ENCODE results near the gene AKR1B1.
"Not testable (repeated sequence)": the region's sequence is repeated elsewhere in the genome, so short reads cannot be mapped to it uniquely, and the experiment has no call there.

AKR1B1 gene

GRCh38 chr7:134458806-134459698, at the start of gene AKR1B1:
Gene AKR1B1, minus strand, starts transcription at chr7:134459100. Its CDS starts 38 bp downstream, at chr7:134459062.
- H3K27ac ChIP-seq (ENCODE audit: low read depth, low read length): peak within 1 kb of the TSS; percentile 57
- no peaks in the 10 kb centered on the region for H3K9me3 ChIP-seq (ENCODE audit: control insufficient read depth in 1 of 2, low read length in 2 of 2)
- peaks cover 0 to 2% of the 10 kb centered on the region in 2 donors for H3K27me3 ChIP-seq (ENCODE audit: control insufficient read depth in 1 of 2, insufficient read depth in 2 of 2, low read length in 2 of 2)
- H3K4me1 ChIP-seq (ENCODE audit: control insufficient read depth in 1 of 2, insufficient read depth in 2 of 2, low read length in 2 of 2): peaks cover 10 to 19% of the 10 kb centered on the region in 2 donors
- peak within 1 kb of the TSS; percentile 59 to 68 for H3K9ac ChIP-seq (ENCODE audit: low read depth in 1 of 2, low read length in 2 of 2)
- H3K4me3 ChIP-seq (ENCODE audit: low read depth in 1 of 2, low read length in 2 of 2): peak within 1 kb of the TSS; percentile 74 to 84
- H3K36me3 ChIP-seq (ENCODE audit: control insufficient read depth in 1 of 2, insufficient read depth in 2 of 2, low read length in 2 of 2): no peaks in the 10 kb centered on the region

- no peaks in the 10 kb centered on the region for H3K36me3 ChIP-seq (ENCODE audit: control insufficient read depth in 1 of 2, insufficient read depth in 2 of 2, low read length in 2 of 2)
- H3K9ac ChIP-seq (ENCODE audit: low read depth in 1 of 2, low read length in 2 of 2): no peak overlapping the region
- no peak overlapping the region for H3K27ac ChIP-seq (ENCODE audit: low read depth, low read length)
- no peaks in the 10 kb centered on the region for H3K9me3 ChIP-seq (ENCODE audit: control insufficient read depth in 1 of 2, low read length in 2 of 2)
- H3K27me3 ChIP-seq (ENCODE audit: control insufficient read depth in 1 of 2, insufficient read depth in 2 of 2, low read length in 2 of 2): no peaks in the 10 kb centered on the region
- H3K4me1 ChIP-seq (ENCODE audit: control insufficient read depth in 1 of 2, insufficient read depth in 2 of 2, low read length in 2 of 2): no peaks in the 10 kb centered on the region
- no peak overlapping the region for H3K4me3 ChIP-seq (ENCODE audit: low read depth in 1 of 2, low read length in 2 of 2)
Measured at GRCh38 chr7:134505856-134506255, 47.0 kb upstream of the AKR1B1 start.

GRCh38 chr7:134504660-134505164, 45.8 kb upstream of the AKR1B1 start:
- Histone ChIP-seq H3K27ac (ENCODE audit: low read depth, low read length) (no peak overlapping the region), H3K27me3 (ENCODE audit: control insufficient read depth in 1 of 2, insufficient read depth in 2 of 2, low read length in 2 of 2) (no peaks in the 10 kb centered on the region), H3K9ac (ENCODE audit: low read depth in 1 of 2, low read length in 2 of 2) (no peak overlapping the region), H3K4me3 (ENCODE audit: low read depth in 1 of 2, low read length in 2 of 2) (no peak overlapping the region), H3K4me1 (ENCODE audit: control insufficient read depth in 1 of 2, insufficient read depth in 2 of 2, low read length in 2 of 2) (no peaks in the 10 kb centered on the region), H3K36me3 (ENCODE audit: control insufficient read depth in 1 of 2, insufficient read depth in 2 of 2, low read length in 2 of 2) (no peaks in the 10 kb centered on the region), H3K9me3 (ENCODE audit: control insufficient read depth in 1 of 2, low read length in 2 of 2) (no peaks in the 10 kb centered on the region)

GRCh38 chr7:134502463-134503371, 43.8 kb upstream of the AKR1B1 start:
- H3K27ac ChIP-seq (ENCODE audit: low read depth, low read length): no peak overlapping the region
- no peaks in the 10 kb centered on the region for H3K4me1 ChIP-seq (ENCODE audit: control insufficient read depth in 1 of 2, insufficient read depth in 2 of 2, low read length in 2 of 2)
- H3K9ac ChIP-seq (ENCODE audit: low read depth in 1 of 2, low read length in 2 of 2): no peak overlapping the region
- no peaks in the 10 kb centered on the region for H3K27me3 ChIP-seq (ENCODE audit: control insufficient read depth in 1 of 2, insufficient read depth in 2 of 2, low read length in 2 of 2)
- H3K9me3 ChIP-seq (ENCODE audit: control insufficient read depth in 1 of 2, low read length in 2 of 2): no peaks in the 10 kb centered on the region
- no peak overlapping the region for H3K4me3 ChIP-seq (ENCODE audit: low read depth in 1 of 2, low read length in 2 of 2)
- H3K36me3 ChIP-seq (ENCODE audit: control insufficient read depth in 1 of 2, insufficient read depth in 2 of 2, low read length in 2 of 2): no peaks in the 10 kb centered on the region

GRCh38 chr7:134500982-134501381, 42.1 kb upstream of the AKR1B1 start:
- Histone ChIP-seq H3K27me3 (ENCODE audit: control insufficient read depth in 1 of 2, insufficient read depth in 2 of 2, low read length in 2 of 2) (no peaks in the 10 kb centered on the region), H3K36me3 (ENCODE audit: control insufficient read depth in 1 of 2, insufficient read depth in 2 of 2, low read length in 2 of 2) (no peaks in the 10 kb centered on the region), H3K9me3 (ENCODE audit: control insufficient read depth in 1 of 2, low read length in 2 of 2) (no peaks in the 10 kb centered on the region), H3K27ac (ENCODE audit: low read depth, low read length) (no peak overlapping the region), H3K4me1 (ENCODE audit: control insufficient read depth in 1 of 2, insufficient read depth in 2 of 2, low read length in 2 of 2) (no peaks in the 10 kb centered on the region), H3K4me3 (ENCODE audit: low read depth in 1 of 2, low read length in 2 of 2) (no peak overlapping the region), H3K9ac (ENCODE audit: low read depth in 1 of 2, low read length in 2 of 2) (no peak overlapping the region)

- H3K27me3 ChIP-seq (ENCODE audit: control insufficient read depth in 1 of 2, insufficient read depth in 2 of 2, low read length in 2 of 2): no peaks in the 10 kb centered on the region
- no peak overlapping the region for H3K27ac ChIP-seq (ENCODE audit: low read depth, low read length)
- no peaks in the 10 kb centered on the region for H3K9me3 ChIP-seq (ENCODE audit: control insufficient read depth in 1 of 2, low read length in 2 of 2)
- no peak overlapping the region for H3K4me3 ChIP-seq (ENCODE audit: low read depth in 1 of 2, low read length in 2 of 2)
- H3K36me3 ChIP-seq (ENCODE audit: control insufficient read depth in 1 of 2, insufficient read depth in 2 of 2, low read length in 2 of 2): no peaks in the 10 kb centered on the region
- H3K9ac ChIP-seq (ENCODE audit: low read depth in 1 of 2, low read length in 2 of 2): no peak overlapping the region
- no peaks in the 10 kb centered on the region for H3K4me1 ChIP-seq (ENCODE audit: control insufficient read depth in 1 of 2, insufficient read depth in 2 of 2, low read length in 2 of 2)
Measured at GRCh38 chr7:134500406-134500805, 41.5 kb upstream of the AKR1B1 start.

- Histone ChIP-seq H3K27ac (ENCODE audit: low read depth, low read length) (no peak overlapping the region), H3K9ac (ENCODE audit: low read depth in 1 of 2, low read length in 2 of 2) (no peak overlapping the region), H3K9me3 (ENCODE audit: control insufficient read depth in 1 of 2, low read length in 2 of 2) (no peaks in the 10 kb centered on the region), H3K4me3 (ENCODE audit: low read depth in 1 of 2, low read length in 2 of 2) (no peak overlapping the region), H3K27me3 (ENCODE audit: control insufficient read depth in 1 of 2, insufficient read depth in 2 of 2, low read length in 2 of 2) (peaks cover 0 to 4% of the 10 kb centered on the region in 2 donors), H3K4me1 (ENCODE audit: control insufficient read depth in 1 of 2, insufficient read depth in 2 of 2, low read length in 2 of 2) (no peaks in the 10 kb centered on the region), H3K36me3 (ENCODE audit: control insufficient read depth in 1 of 2, insufficient read depth in 2 of 2, low read length in 2 of 2) (no peaks in the 10 kb centered on the region)
Measured at GRCh38 chr7:134495546-134495945, 36.6 kb upstream of the AKR1B1 start.

GRCh38 chr7:134493091-134493490, 34.2 kb upstream of the AKR1B1 start:
- no peak overlapping the region for H3K27ac ChIP-seq (ENCODE audit: low read depth, low read length)
- no peak overlapping the region for H3K4me3 ChIP-seq (ENCODE audit: low read depth in 1 of 2, low read length in 2 of 2)
- no peaks in the 10 kb centered on the region for H3K36me3 ChIP-seq (ENCODE audit: control insufficient read depth in 1 of 2, insufficient read depth in 2 of 2, low read length in 2 of 2)
- no peaks in the 10 kb centered on the region for H3K9me3 ChIP-seq (ENCODE audit: control insufficient read depth in 1 of 2, low read length in 2 of 2)
- no peaks in the 10 kb centered on the region for H3K4me1 ChIP-seq (ENCODE audit: control insufficient read depth in 1 of 2, insufficient read depth in 2 of 2, low read length in 2 of 2)
- H3K9ac ChIP-seq (ENCODE audit: low read depth in 1 of 2, low read length in 2 of 2): no peak overlapping the region
- peaks cover 0 to 4% of the 10 kb centered on the region in 2 donors for H3K27me3 ChIP-seq (ENCODE audit: control insufficient read depth in 1 of 2, insufficient read depth in 2 of 2, low read length in 2 of 2)

- H3K4me3 ChIP-seq (ENCODE audit: low read depth in 1 of 2, low read length in 2 of 2); H3K9me3 ChIP-seq (ENCODE audit: control insufficient read depth in 1 of 2, low read length in 2 of 2); H3K27me3 ChIP-seq (ENCODE audit: control insufficient read depth in 1 of 2, insufficient read depth in 2 of 2, low read length in 2 of 2); H3K4me1 ChIP-seq (ENCODE audit: control insufficient read depth in 1 of 2, insufficient read depth in 2 of 2, low read length in 2 of 2); H3K36me3 ChIP-seq (ENCODE audit: control insufficient read depth in 1 of 2, insufficient read depth in 2 of 2, low read length in 2 of 2); H3K27ac ChIP-seq (ENCODE audit: low read depth, low read length); H3K9ac ChIP-seq (ENCODE audit: low read depth in 1 of 2, low read length in 2 of 2): not testable (repeated sequence)
Measured at GRCh38 chr7:134487721-134488120, 28.8 kb upstream of the AKR1B1 start.

GRCh38 chr7:134485203-134485602, 26.3 kb upstream of the AKR1B1 start:
- H3K4me3 ChIP-seq (ENCODE audit: low read depth in 1 of 2, low read length in 2 of 2): no peak overlapping the region
- H3K4me1 ChIP-seq (ENCODE audit: control insufficient read depth in 1 of 2, insufficient read depth in 2 of 2, low read length in 2 of 2): no peaks in the 10 kb centered on the region
- no peaks in the 10 kb centered on the region for H3K27me3 ChIP-seq (ENCODE audit: control insufficient read depth in 1 of 2, insufficient read depth in 2 of 2, low read length in 2 of 2)
- no peaks in the 10 kb centered on the region for H3K9me3 ChIP-seq (ENCODE audit: control insufficient read depth in 1 of 2, low read length in 2 of 2)
- H3K27ac ChIP-seq (ENCODE audit: low read depth, low read length): no peak overlapping the region
- no peak overlapping the region for H3K9ac ChIP-seq (ENCODE audit: low read depth in 1 of 2, low read length in 2 of 2)
- H3K36me3 ChIP-seq (ENCODE audit: control insufficient read depth in 1 of 2, insufficient read depth in 2 of 2, low read length in 2 of 2): no peaks in the 10 kb centered on the region
